Endothelial cell of umbilical vein (primary cell): ENCODE results near the gene MGST3. TPM values are rescaled to one million over a fixed set of nuclear protein-coding genes. Genes with fewer than 3 reads are reported as not detected.

Experiments used
- BruUV-seq: library from RNA; stranded (reverse); fragments of 400-500 nt; replicated peaks from 2 replicates; lab custom pipeline; 2021; lab: Mats Ljungman, UMichigan
- CTCF ChIA-PET: fragments of 300-600, 350-600 bp; sonication (Branson Sonifier 250); formaldehyde crosslinking; loops from one replicate; lab custom pipeline; 2021; ENCODE audit warnings: antibody characterized with exemption, inconsistent platforms; lab: Charles Lee
- POLR2A ChIA-PET: fragments of 300-600, 350-600 bp; sonication (Branson Sonifier 250); formaldehyde crosslinking; loops from one replicate; lab custom pipeline; 2021; ENCODE audit warnings: antibody characterized with exemption, inconsistent platforms; lab: Charles Lee
- DNase-seq: peaks from one replicate; pipeline ENCODE4 v3.0.0-alpha.2; 2011; ENCODE audit warnings: low read depth, low spot score
- FAIRE-seq: peaks from 2 replicates; lab custom pipeline; 2011; peaks lifted over from hg19 to GRCh38; lab: Jason Lieb, UNC
- H2AFZ ChIP-seq: 2 replicates; pipeline ENCODE4 v1.6.0; 2012; ENCODE audit warnings: low read depth, low read length, control low read depth, inconsistent platforms
- H3K27ac ChIP-seq: 2 replicates; pipeline ENCODE4 v1.5.1; 2011; ENCODE audit warnings: low read depth, mild to moderate bottlenecking, control low read depth, low read length, moderate library complexity; ENCODE audit not compliant: insufficient read depth
- H3K27me3 ChIP-seq, 2 experiments: 2 replicates each; pipeline versions ENCODE4 v1.6.0 to v1.6.1; 2011; ENCODE audit warnings: low read length in 2 of 2, mixed read lengths in 1 of 2; ENCODE audit not compliant: control insufficient read depth in 2 of 2, insufficient read depth in 2 of 2
- H3K36me3 ChIP-seq, 2 experiments: 2 replicates in 1 of 2; 3 replicates in 1 of 2; pipeline ENCODE4 v1.5.1; 2011; ENCODE audit warnings: low read length in 2 of 2, mild to moderate bottlenecking in 1 of 2, moderate library complexity in 1 of 2; ENCODE audit not compliant: control insufficient read depth in 2 of 2, insufficient read depth in 2 of 2; ENCODE audit errors: extremely low read depth in 1 of 2
- H3K4me1 ChIP-seq: 3 replicates; pipeline ENCODE4 v1.5.1; 2011; ENCODE audit warnings: mild to moderate bottlenecking, low read length; ENCODE audit not compliant: control insufficient read depth, insufficient read depth; ENCODE audit errors: extremely low read depth
- H3K4me2 ChIP-seq: 2 replicates; pipeline ENCODE4 v1.6.1; 2011; ENCODE audit warnings: low read length, control low read depth, mixed read lengths; ENCODE audit not compliant: insufficient read depth
- H3K4me3 ChIP-seq, 3 experiments: fragments of 200-600 bp in 1 of 3; sonication (generic), shearing (Covaris generic) in 1 of 3; replicated peaks in 1 of 3; 2 replicates each; pipeline ENCODE4 v1.5.1; 2011 to 2016; ENCODE audit warnings: control low read depth in 3 of 3, low read length in 3 of 3, mild to moderate bottlenecking in 2 of 3, inconsistent platforms in 1 of 3, low read depth in 1 of 3, moderate library complexity in 1 of 3; ENCODE audit not compliant: insufficient read depth in 1 of 3
- H3K79me2 ChIP-seq: 2 replicates; pipeline ENCODE4 v1.6.0; 2012; ENCODE audit warnings: low read length, inconsistent platforms; ENCODE audit not compliant: control insufficient read depth, insufficient read depth
- H3K9ac ChIP-seq: replicated peaks from 2 replicates; pipeline ENCODE3; 2011; ENCODE audit warnings: low read length, control low read depth; ENCODE audit not compliant: insufficient read depth; ENCODE audit errors: extremely low read depth
- H3K9me1 ChIP-seq: replicated peaks from 3 replicates; pipeline ENCODE4 v1.6.0; 2011; ENCODE audit warnings: mild to moderate bottlenecking, low read length; ENCODE audit not compliant: control insufficient read depth, insufficient read depth; ENCODE audit errors: extremely low read depth
- H3K9me3 ChIP-seq: replicated peaks from 2 replicates; pipeline ENCODE4 v1.5.1; 2012; ENCODE audit warnings: low read length, inconsistent platforms; ENCODE audit not compliant: control insufficient read depth, insufficient read depth
- H4K20me1 ChIP-seq: replicated peaks from 2 replicates; pipeline ENCODE3; 2011; ENCODE audit warnings: mild to moderate bottlenecking, low read length; ENCODE audit not compliant: control insufficient read depth, insufficient read depth; ENCODE audit errors: extremely low read depth
- EZH2 ChIP-seq: IDR thresholded peaks from 2 replicates; pipeline ENCODE4 v1.6.1; 2012; ENCODE audit warnings: borderline replicate concordance, low read depth, mild to moderate bottlenecking, moderate library complexity, low read length, inconsistent platforms; ENCODE audit not compliant: severe bottlenecking
- FOS ChIP-seq: IDR thresholded peaks from 2 replicates; pipeline ENCODE4 v1.6.1; 2011; ENCODE audit warnings: mild to moderate bottlenecking, low read length, moderate library complexity, borderline replicate concordance; ENCODE audit not compliant: insufficient read depth
- dilution Hi-C: fragments of 300-500 bp; cut with MboI; formaldehyde crosslinking; loops from one replicate; pipeline ENCODE4 v1.15.0; 2019; ENCODE audit warnings: low sequenced_read_pairs; ENCODE audit not compliant: extremely low pct_ligation_motif_present
- intact Hi-C: fragments of 100-400 bp; cut with micrococcal nuclease; formaldehyde crosslinking; loops from one replicate; pipeline ENCODE4 v1.10.0; 2022
- polyA plus RNA-seq, 4 experiments: library from polyadenylated mRNA; depleted of rRNA in 3 of 4; stranded (reverse) in 3 of 4; unstranded in 1 of 4; fragments of >200 nt; gene quantifications; 2 replicates each; pipeline versions ENCODE4 v1.2.1 to v1.2.3, GENCODE V29; 2011 to 2012; ENCODE audit warnings: missing spikeins in 1 of 4
- total RNA-seq: library from RNA; stranded (reverse); gene quantifications from 2 replicates; pipeline ENCODE4 v1.2.3, GENCODE V29; 2021
- TF ChIP-seq, protein P1 (sequence below), 2 donors: IDR thresholded peaks; 1 replicate in 1 of 2; 2 replicates in 1 of 2; pipeline ENCODE4 v1.5.1; 2011; ENCODE audit warnings: low read length in 2 of 2, mild to moderate bottlenecking in 2 of 2, moderate library complexity in 2 of 2, control low read depth in 1 of 2, inconsistent platforms in 1 of 2, low read depth in 1 of 2; ENCODE audit not compliant: insufficient read depth in 1 of 2; ENCODE audit errors: extremely low read depth in 1 of 2

Gene MGST3
- total and polyA plus RNA-seq, 2 donors (not counting 3 experiments of a cell fraction or from before 2014, with no cell fraction given) = 164 to 288 TPM

DNA sequence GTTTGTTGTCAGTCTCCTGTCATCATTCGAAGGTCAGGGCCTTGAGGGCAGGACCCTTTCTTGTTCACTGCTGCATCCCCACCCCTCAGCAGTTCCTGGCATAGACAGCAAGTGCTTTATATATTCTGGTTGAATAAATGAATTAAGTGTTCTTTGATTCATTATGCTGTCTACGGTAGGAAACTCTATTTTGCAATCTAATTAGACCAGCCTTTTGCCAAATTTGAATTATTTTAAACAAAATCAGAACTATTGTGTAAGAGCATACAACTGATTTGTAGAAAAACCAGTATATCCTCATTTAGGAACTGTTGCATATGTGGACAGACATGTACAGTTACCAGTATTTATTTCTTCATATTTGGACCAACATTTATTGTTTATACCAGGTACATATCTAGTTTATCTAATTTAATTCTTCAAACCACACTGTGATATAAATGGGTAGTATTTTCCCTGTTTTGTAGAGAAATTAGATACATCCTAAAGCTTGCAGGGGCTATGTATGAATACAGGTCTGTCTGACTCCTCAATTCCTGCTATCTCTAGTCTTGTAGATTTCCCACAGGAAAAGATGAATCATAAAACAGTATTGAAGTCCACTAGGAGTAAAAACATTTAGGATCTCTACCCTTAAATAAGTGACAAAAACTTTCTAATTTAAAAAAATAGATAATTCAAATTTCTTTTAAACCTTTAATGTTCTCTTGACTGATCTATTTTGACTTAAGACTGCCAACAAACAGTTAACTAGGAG, 10.4 kb downstream of the MGST3 start:
- FAIRE-seq = peak; percentile 64
- CTCF ChIA-PET = interaction anchor here (1.2 kb wide), 1 partner anchor 9 kb away, joined by 3 read pairs; no protein-coding TSS in a partner anchor

DNA sequence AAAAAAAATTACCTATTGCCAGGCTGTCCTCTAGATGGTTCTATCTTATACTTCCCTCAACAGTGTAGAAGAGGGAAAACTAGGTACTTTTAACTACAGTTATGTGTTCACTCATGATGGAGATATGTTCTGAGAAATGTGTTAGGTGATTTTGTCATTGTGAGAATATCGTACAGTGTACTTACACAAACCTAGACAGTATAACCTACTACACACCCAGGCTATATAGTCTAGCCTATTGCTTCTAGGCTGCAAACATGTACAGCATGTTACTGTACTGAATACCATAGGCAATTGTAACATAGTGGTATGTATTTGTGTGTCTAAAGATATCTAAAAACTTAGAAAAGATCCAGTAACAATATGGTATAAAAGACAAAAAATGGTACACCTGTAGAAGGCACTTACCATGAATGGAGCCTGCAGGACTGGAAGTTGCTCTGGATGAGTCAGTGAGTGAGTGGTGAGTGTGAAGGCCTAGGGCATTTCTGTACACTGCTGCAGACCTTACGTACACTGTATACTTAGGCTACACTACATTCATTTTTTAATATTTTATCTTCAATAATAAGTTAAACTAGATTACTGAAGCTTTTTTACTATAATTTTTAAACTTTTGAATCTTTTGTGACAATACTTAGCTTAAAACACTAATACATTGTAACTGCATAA, 13.2 kb downstream of the MGST3 start:
- no peaks in the 10 kb centered on the region for H3K9me1 ChIP-seq
- H3K9ac ChIP-seq = no peak overlapping the region
- no peak for DNase-seq
- intact Hi-C loops = no loop called here
- H2AFZ ChIP-seq = no peak overlapping the region
- H3K4me1 ChIP-seq = peaks cover 11% of the 10 kb centered on the region
- H3K36me3 ChIP-seq = peaks cover 2 to 7% of the 10 kb centered on the region in 2 experiments
- H4K20me1 ChIP-seq = no peaks in the 10 kb centered on the region
- H3K9me3 ChIP-seq = no peaks in the 10 kb centered on the region
- H3K79me2 ChIP-seq = peaks cover 32% of the 10 kb centered on the region
- FAIRE-seq = no peak
- BruUV-seq = no TSS peak
- dilution Hi-C loops = no loop called here
- POLR2A ChIA-PET = no interaction called here
- no peak overlapping the region for H3K4me3 ChIP-seq
- CTCF ChIA-PET = interaction anchor here (0.7 kb wide), 1 partner anchor 251 kb away, joined by 3 read pairs; no protein-coding TSS in a partner anchor
- no peak overlapping the region for H3K27ac ChIP-seq
- H3K27me3 ChIP-seq = no peaks in the 10 kb centered on the region
- TF ChIP-seq FOS = peak; percentile 14
- TF ChIP-seq, protein P1, sequence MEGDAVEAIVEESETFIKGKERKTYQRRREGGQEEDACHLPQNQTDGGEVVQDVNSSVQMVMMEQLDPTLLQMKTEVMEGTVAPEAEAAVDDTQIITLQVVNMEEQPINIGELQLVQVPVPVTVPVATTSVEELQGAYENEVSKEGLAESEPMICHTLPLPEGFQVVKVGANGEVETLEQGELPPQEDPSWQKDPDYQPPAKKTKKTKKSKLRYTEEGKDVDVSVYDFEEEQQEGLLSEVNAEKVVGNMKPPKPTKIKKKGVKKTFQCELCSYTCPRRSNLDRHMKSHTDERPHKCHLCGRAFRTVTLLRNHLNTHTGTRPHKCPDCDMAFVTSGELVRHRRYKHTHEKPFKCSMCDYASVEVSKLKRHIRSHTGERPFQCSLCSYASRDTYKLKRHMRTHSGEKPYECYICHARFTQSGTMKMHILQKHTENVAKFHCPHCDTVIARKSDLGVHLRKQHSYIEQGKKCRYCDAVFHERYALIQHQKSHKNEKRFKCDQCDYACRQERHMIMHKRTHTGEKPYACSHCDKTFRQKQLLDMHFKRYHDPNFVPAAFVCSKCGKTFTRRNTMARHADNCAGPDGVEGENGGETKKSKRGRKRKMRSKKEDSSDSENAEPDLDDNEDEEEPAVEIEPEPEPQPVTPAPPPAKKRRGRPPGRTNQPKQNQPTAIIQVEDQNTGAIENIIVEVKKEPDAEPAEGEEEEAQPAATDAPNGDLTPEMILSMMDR (IDR thresholded peaks at IDR 0.05; ENCODE audit: extremely low read depth in 1 of 2, insufficient read depth in 1 of 2, low read depth in 1 of 2, low read length in 2 of 2) = no peak
- no peak overlapping the region for H3K4me2 ChIP-seq

More for the DNA sequence above, 10.4 kb downstream of the MGST3 start:
- peak; percentile 44 for DNase-seq
- peaks cover 29% of the 10 kb centered on the region for H3K79me2 ChIP-seq
- H3K4me3 ChIP-seq = no peak overlapping the region
- dilution Hi-C loops = no loop called here
- no peak overlapping the region for H3K4me2 ChIP-seq
- peaks cover 0 to 4% of the 10 kb centered on the region in 2 experiments for H3K36me3 ChIP-seq
- no peaks in the 10 kb centered on the region for H3K27me3 ChIP-seq
- no TSS peak for BruUV-seq
- no peaks in the 10 kb centered on the region for H4K20me1 ChIP-seq
- no peaks in the 10 kb centered on the region for H3K9me3 ChIP-seq
- H3K9ac ChIP-seq = no peak overlapping the region
- no peak overlapping the region for H3K27ac ChIP-seq
- no peak overlapping the region for H2AFZ ChIP-seq
- POLR2A ChIA-PET = no interaction called here
- H3K4me1 ChIP-seq = peaks cover 15% of the 10 kb centered on the region
- intact Hi-C loops = no loop called here
- no peaks in the 10 kb centered on the region for H3K9me1 ChIP-seq
- TF ChIP-seq EZH2 (no peak), FOS (peak; percentile 57)
